CD14-positive monocyte (primary cell): ENCODE results near the gene SUSD2. TPM values are rescaled to one million over a fixed set of nuclear protein-coding genes. Genes with fewer than 3 reads are reported as not detected.

Experiments
- DNase-seq, 3 donors: peaks; one replicate each; pipeline ENCODE4 v3.0.0-alpha.2; 2011 to 2022
- H2AFZ ChIP-seq: 2 replicates; pipeline ENCODE4 v1.6.0; 2012; ENCODE audit warnings: mild to moderate bottlenecking, low read depth, low read length, inconsistent platforms; ENCODE audit not compliant: insufficient read depth, poor library complexity, severe bottlenecking
- H3K27ac ChIP-seq, 2 donors: 1 replicate in 1 of 2; 2 replicates in 1 of 2; pipeline ENCODE4 v1.5.1; 2012 to 2013; ENCODE audit warnings: low read length in 2 of 2, control low read depth in 1 of 2, inconsistent platforms in 1 of 2, low read depth in 1 of 2, mild to moderate bottlenecking in 1 of 2
- H3K27me3 ChIP-seq, 2 donors: one replicate each; pipeline versions ENCODE4 v1.6.0 to v1.6.1; 2011 to 2013; ENCODE audit warnings: low read length in 2 of 2; ENCODE audit not compliant: control insufficient read depth in 2 of 2, insufficient read depth in 2 of 2
- H3K36me3 ChIP-seq, 2 donors: replicated peaks in 1 of 2; 1 replicate in 1 of 2; 2 replicates in 1 of 2; pipeline versions ENCODE4 v1.5.1 to v1.6.1; 2012 to 2013; ENCODE audit warnings: low read length in 2 of 2, control low read depth in 1 of 2, inconsistent platforms in 1 of 2, mild to moderate bottlenecking in 1 of 2; ENCODE audit not compliant: insufficient read depth in 2 of 2, control insufficient read depth in 1 of 2
- H3K4me1 ChIP-seq, 2 donors: 1 replicate in 1 of 2; 2 replicates in 1 of 2; pipeline versions ENCODE4 v1.5.1 to v1.6.1; 2012 to 2013; ENCODE audit warnings: low read length in 2 of 2, control low read depth in 1 of 2, inconsistent platforms in 1 of 2, mild to moderate bottlenecking in 1 of 2, moderate library complexity in 1 of 2; ENCODE audit not compliant: insufficient read depth in 2 of 2, control insufficient read depth in 1 of 2
- H3K4me2 ChIP-seq: replicated peaks from 2 replicates; pipeline ENCODE3; 2012; ENCODE audit warnings: low read length, moderate library complexity, mild to moderate bottlenecking; ENCODE audit not compliant: poor library complexity, severe bottlenecking; ENCODE audit errors: extremely low read depth
- H3K4me3 ChIP-seq, 3 experiments: fragments of 200-600 bp in 1 of 3; sonication (generic) in 1 of 3; replicated peaks in 1 of 3; 1 replicate in 2 of 3; 2 replicates in 1 of 3; pipeline ENCODE4 v1.5.1; 2011 to 2013; ENCODE audit warnings: low read length in 3 of 3, mild to moderate bottlenecking in 3 of 3, control low read depth in 2 of 3, low read depth in 2 of 3, inconsistent platforms in 1 of 3, moderate library complexity in 1 of 3
- H3K79me2 ChIP-seq: 2 replicates; pipeline ENCODE4 v1.6.0; 2012; ENCODE audit warnings: mild to moderate bottlenecking, control low read depth, inconsistent platforms, low read length, moderate library complexity; ENCODE audit not compliant: insufficient read depth
- H3K9ac ChIP-seq: 2 replicates; pipeline ENCODE4 v1.6.0; 2017; ENCODE audit warnings: low read length, mild to moderate bottlenecking; ENCODE audit not compliant: insufficient read depth, poor library complexity, severe bottlenecking
- H3K9me3 ChIP-seq, 2 donors: replicated peaks in 1 of 2; 1 replicate in 1 of 2; 2 replicates in 1 of 2; pipeline versions ENCODE4 v1.5.1 to v1.6.1; 2012 to 2013; ENCODE audit warnings: low read length in 2 of 2, control low read depth in 1 of 2; ENCODE audit not compliant: control insufficient read depth in 1 of 2, insufficient read depth in 1 of 2
- H4K20me1 ChIP-seq: 2 replicates; pipeline ENCODE4 v1.6.0; 2012; ENCODE audit warnings: mild to moderate bottlenecking, low read length, control low read depth, moderate library complexity; ENCODE audit not compliant: insufficient read depth
- H3K27ac Mint-ChIP-seq, 7 donors: one replicate each; pipeline ENCODE4 v1.8.0; 2020; ENCODE audit warnings: mild to moderate bottlenecking in 7 of 7, mixed read lengths in 7 of 7, moderate library complexity in 6 of 7, inconsistent platforms in 2 of 7
- H3K27me3 Mint-ChIP-seq, 3 donors: one replicate each; pipeline ENCODE4 v1.8.0; 2021 to 2022; ENCODE audit warnings: low read depth in 3 of 3, mild to moderate bottlenecking in 3 of 3, mixed read lengths in 3 of 3, moderate library complexity in 3 of 3, inconsistent platforms in 1 of 3
- H3K36me3 Mint-ChIP-seq, 2 donors: one replicate each; pipeline ENCODE4 v1.8.0; 2020; ENCODE audit warnings: mixed read lengths in 2 of 2, inconsistent platforms in 1 of 2, mild to moderate bottlenecking in 1 of 2
- H3K4me1 Mint-ChIP-seq: one replicate; pipeline ENCODE4 v1.8.0; 2020; ENCODE audit warnings: mild to moderate bottlenecking, mixed read lengths
- H3K4me3 Mint-ChIP-seq, 2 donors: one replicate each; pipeline ENCODE4 v1.8.0; 2020; ENCODE audit warnings: mild to moderate bottlenecking in 2 of 2, mixed read lengths in 2 of 2, moderate library complexity in 1 of 2
- H3K9me3 Mint-ChIP-seq, 7 donors: one replicate each; pipeline ENCODE4 v1.8.0; 2020 to 2022; ENCODE audit warnings: mixed read lengths in 7 of 7, mild to moderate bottlenecking in 6 of 7, moderate library complexity in 6 of 7, inconsistent platforms in 2 of 7
- CTCF ChIP-seq: fragments of 200-600 bp; IDR thresholded peaks from one replicate; pipeline ENCODE4 v1.8.0; 2022; ENCODE audit warnings: antibody characterized with exemption, mild to moderate bottlenecking
- WGBS: methylation state at CpG from one replicate; pipeline ENCODE4 v1.1.5; 2013; ENCODE audit warnings: missing lambda C conversion rate; ENCODE audit not compliant: insufficient coverage; 5-methylcytosine and 5-hydroxymethylcytosine counted together
- intact Hi-C, 2 donors: fragments of 100-400 bp; cut with micrococcal nuclease; formaldehyde crosslinking; loops; one replicate each; pipeline versions ENCODE4 v1.15.0 to v1.15.1; 2023
- polyA plus RNA-seq, 3 donors: library from polyadenylated mRNA; depleted of rRNA in 1 of 3; unstranded in 2 of 3; stranded (reverse) in 1 of 3; fragments of 300-500 nt in 2 of 3; fragments of >200 nt in 1 of 3; fragmentation: Illumina TruSeq in 2 of 3; gene quantifications; 1 replicate in 2 of 3; 2 replicates in 1 of 3; pipeline ENCODE4 v1.2.3, GENCODE V29; 2012 to 2021

SUSD2 gene
- polyA plus RNA-seq, 3 donors = 0.56 TPM; not detected in 2

GRCh38 chr22:24191893-24192292, 10.6 kb downstream of the SUSD2 start:
- peaks cover 0 to 6% (median 2%) of the 10 kb centered on the region in 3 donors for H3K27me3 Mint-ChIP-seq
- no peaks in the 10 kb centered on the region for H3K36me3 Mint-ChIP-seq
- peaks cover 10% of the 10 kb centered on the region for H3K4me1 Mint-ChIP-seq
- WGBS = 100% methylated on average over 3 of the region's 5 CpGs
- Histone ChIP-seq H3K4me3 (no peak overlapping the region), H4K20me1 (no peaks in the 10 kb centered on the region), H3K36me3 (no peaks in the 10 kb centered on the region), H3K27ac (no peak overlapping the region), H3K9ac (no peak overlapping the region), H3K9me3 (no peaks in the 10 kb centered on the region), H3K4me1 (peaks cover 6 to 9% of the 10 kb centered on the region in 2 donors), H3K27me3 (no peaks in the 10 kb centered on the region), H3K4me2 (no peak overlapping the region), H3K79me2 (no peaks in the 10 kb centered on the region), H2AFZ (no peak overlapping the region)
- DNase-seq = no peak
- no peak overlapping the region for H3K4me3 Mint-ChIP-seq
- intact Hi-C loops = loop anchor here in 1 of 2 donors (2.0 kb wide), 2 partner anchors 39 to 55 kb away; no protein-coding TSS in a partner anchor
- H3K27ac Mint-ChIP-seq = no peak overlapping the region
- H3K9me3 Mint-ChIP-seq = peaks cover 0 to 3% (median 0%) of the 10 kb centered on the region in 7 donors
- no peak for TF ChIP-seq CTCF

GRCh38 chr22:24198682-24199052, 17.4 kb downstream of the SUSD2 start:
- Mint-ChIP-seq H3K27ac (peak overlapping the region in 6 of 7 donors; percentile 85 to 93 (median 90)), H3K36me3 (no peaks in the 10 kb centered on the region), H3K9me3 (peaks cover 0 to 3% (median 0%) of the 10 kb centered on the region in 7 donors), H3K4me1 (peaks cover 27% of the 10 kb centered on the region), H3K27me3 (peaks cover 0 to 3% (median 2%) of the 10 kb centered on the region in 3 donors), H3K4me3 (no peak overlapping the region)
- no peak overlapping the region for H3K4me2 ChIP-seq
- peak overlapping the region; percentile 70 to 75 for H3K27ac ChIP-seq
- no peaks in the 10 kb centered on the region for H3K9me3 ChIP-seq
- H2AFZ ChIP-seq = peak overlapping the region; percentile 53
- no peaks in the 10 kb centered on the region for H3K79me2 ChIP-seq
- no peaks in the 10 kb centered on the region for H4K20me1 ChIP-seq
- H3K9ac ChIP-seq = peak overlapping the region; percentile 2
- peaks cover 21 to 22% of the 10 kb centered on the region in 2 donors for H3K4me1 ChIP-seq
- 71% methylated on average over 4 of the region's 6 CpGs for WGBS
- no peak for TF ChIP-seq CTCF
- no peaks in the 10 kb centered on the region for H3K36me3 ChIP-seq
- no peak for DNase-seq
- H3K27me3 ChIP-seq = no peaks in the 10 kb centered on the region
- intact Hi-C loops = no loop called here
- no peak overlapping the region for H3K4me3 ChIP-seq
